Gastroesophageal sphincter (tissue), 4 donors: ENCODE measurements around the gene TOP2B. TPM values are rescaled to one million over a fixed set of nuclear protein-coding genes. Genes with fewer than 3 reads are reported as not detected.

Source experiments
- ATAC-seq: fragments of 150-250 bp; one replicate; pipeline ENCODE4 v1.9.1; 2016; ENCODE audit warnings: mild to moderate bottlenecking, moderate library complexity
- H3K27ac ChIP-seq, 4 donors: fragments of 200-600 bp; sonication (generic) in 3 of 4; 1 replicate in 3 of 4; 2 replicates in 1 of 4; pipeline ENCODE4 v1.5.1; 2016 to 2019
- H3K27me3 ChIP-seq: fragments of 200-600 bp; sonication (generic); one replicate; pipeline ENCODE4 v1.5.1; 2019
- H3K36me3 ChIP-seq, 2 donors: fragments of 200-600 bp; sonication (generic); one replicate each; pipeline ENCODE4 v1.5.1; 2019; ENCODE audit warnings: control low read depth in 1 of 2
- H3K4me1 ChIP-seq, 3 donors: fragments of 200-600 bp; sonication (generic); 1 replicate in 2 of 3; 2 replicates in 1 of 3; pipeline ENCODE4 v1.5.1; 2016 to 2019; ENCODE audit warnings: control low read depth in 2 of 3
- H3K4me3 ChIP-seq, 2 donors: fragments of 200-600 bp; sonication (generic); one replicate each; pipeline ENCODE4 v1.5.1; 2019; ENCODE audit warnings: mild to moderate bottlenecking in 1 of 2, moderate library complexity in 1 of 2
- H3K9me3 ChIP-seq, 3 donors: fragments of 200-600 bp; sonication (generic); one replicate each; pipeline ENCODE4 v1.5.1; 2017 to 2019; ENCODE audit warnings: control low read depth in 2 of 3
- CTCF ChIP-seq, 4 experiments: fragments of 200-600 bp in 2 of 4; fragments of 450-650 bp in 2 of 4; sonication (generic) in 1 of 4; IDR thresholded peaks; one replicate each; pipeline ENCODE4 v1.5.1; 2017 to 2019; ENCODE audit warnings: antibody characterized with exemption in 4 of 4, mild to moderate bottlenecking in 2 of 4, moderate library complexity in 2 of 4
- EP300 ChIP-seq: sonication (generic); formaldehyde crosslinking; IDR thresholded peaks from one replicate; pipeline ENCODE4 v1.6.1; 2017; ENCODE audit warnings: antibody characterized with exemption, mild to moderate bottlenecking
- POLR2A ChIP-seq, 2 donors: fragments of 450-650 bp; IDR thresholded peaks; one replicate each; pipeline ENCODE4 v1.6.1; 2017; ENCODE audit warnings: antibody characterized with exemption in 2 of 2, mild to moderate bottlenecking in 2 of 2, moderate library complexity in 1 of 2
- POLR2AphosphoS5 ChIP-seq: sonication (generic); formaldehyde crosslinking; IDR thresholded peaks from one replicate; pipeline ENCODE4 v1.6.1; 2017; ENCODE audit warnings: antibody characterized with exemption
- WGBS, 2 donors: methylation state at CpG; one replicate each; pipeline ENCODE4 v1.1.5; 2018; ENCODE audit warnings: low coverage in 1 of 2; 5-methylcytosine and 5-hydroxymethylcytosine counted together
- total RNA-seq, 4 donors: library from RNA; depleted of rRNA; stranded (reverse); fragments of >200 nt; gene quantifications; one replicate each; pipeline ENCODE4 v1.1.0, GENCODE V29; 2016

TOP2B gene
- total RNA-seq, 4 donors from 2014 or later = 109 to 149 (median 127) TPM

GRCh38 chr3:25610779-25611178 is 53.9 kb downstream of the TOP2B start:
- Histone ChIP-seq H3K9me3 (no peaks in the 10 kb centered on the region), H3K36me3 (peaks cover 11 to 93% of the 10 kb centered on the region in 2 donors)
- TF ChIP-seq POLR2AphosphoS5 (no peak), POLR2A (IDR thresholded peaks at IDR 0.05) (no peak), EP300 (no peak), CTCF (IDR thresholded peaks at IDR 0.05) (no peak)

GRCh38 chr3:25610167-25610566 is 54.5 kb downstream of the TOP2B start:
- Histone ChIP-seq H3K4me3 (no peak overlapping the region), H3K36me3 (peaks cover 11 to 91% of the 10 kb centered on the region in 2 donors), H3K27ac (no peak overlapping the region), H3K27me3 (no peaks in the 10 kb centered on the region), H3K9me3 (no peaks in the 10 kb centered on the region), H3K4me1 (no peaks in the 10 kb centered on the region)
- WGBS, 2 donors = 88% methylated on average over 1 of the region's 1 CpG; no CpG with 5 or more reads in 1 of the 2 donors
- no peak for ATAC-seq
- no peak for TF ChIP-seq POLR2A (IDR thresholded peaks at IDR 0.05)
- TF ChIP-seq POLR2AphosphoS5 = no peak
- no peak for TF ChIP-seq EP300
- no peak for TF ChIP-seq CTCF (IDR thresholded peaks at IDR 0.05)

More at GRCh38 chr3:25610779-25611178, 53.9 kb downstream of the TOP2B start:
- no peak overlapping the region for H3K27ac ChIP-seq
- no peaks in the 10 kb centered on the region for H3K4me1 ChIP-seq
- no peak overlapping the region for H3K4me3 ChIP-seq
- H3K27me3 ChIP-seq = no peaks in the 10 kb centered on the region
- ATAC-seq = no peak

- H3K27ac ChIP-seq = peak overlapping the region in 1 of 4 donors; percentile 28
- H3K36me3 ChIP-seq = peaks cover 4 to 64% of the 10 kb centered on the region in 2 donors
- no peak overlapping the region for H3K4me3 ChIP-seq
- peak; percentile 71 for ATAC-seq
- no peaks in the 10 kb centered on the region for H3K9me3 ChIP-seq
- TF ChIP-seq CTCF (IDR thresholded peaks at IDR 0.05) (no peak), POLR2A (IDR thresholded peaks at IDR 0.05) (no peak), EP300 (no peak), POLR2AphosphoS5 (no peak)
- 58 to 74% methylated on average over 5 of the region's 5 CpGs for WGBS, 2 donors
- H3K4me1 ChIP-seq = peaks cover 0 to 13% (median 0%) of the 10 kb centered on the region in 3 donors
- H3K27me3 ChIP-seq = no peaks in the 10 kb centered on the region
Observed at GRCh38 chr3:25604107-25604805, 60.5 kb downstream of the TOP2B start.

- H3K27ac ChIP-seq = peak overlapping the region in 2 of 4 donors; percentile 28
Observed at GRCh38 chr3:25603703-25604102, 61.0 kb downstream of the TOP2B start.

GRCh38 chr3:25597535-25598101 is 67.1 kb downstream of the TOP2B start:
- H3K4me1 ChIP-seq = peaks cover 12 to 65% (median 12%) of the 10 kb centered on the region in 3 donors
- no peaks in the 10 kb centered on the region for H3K9me3 ChIP-seq
- H3K27me3 ChIP-seq = no peaks in the 10 kb centered on the region
- H3K36me3 ChIP-seq = peaks cover 4 to 59% of the 10 kb centered on the region in 2 donors
- peak overlapping the region in 2 of 4 donors; percentile 47 to 75 for H3K27ac ChIP-seq
- TF ChIP-seq POLR2AphosphoS5 (no peak), EP300 (no peak), CTCF (IDR thresholded peaks at IDR 0.05) (no peak), POLR2A (IDR thresholded peaks at IDR 0.05) (no peak)
- 33 to 36% methylated on average over 1 of the region's 1 CpG for WGBS, 2 donors
- H3K4me3 ChIP-seq = no peak overlapping the region
- no peak for ATAC-seq

More at GRCh38 chr3:25603703-25604102, 61.0 kb downstream of the TOP2B start:
- Histone ChIP-seq H3K36me3 (peaks cover 4 to 64% of the 10 kb centered on the region in 2 donors), H3K27me3 (no peaks in the 10 kb centered on the region), H3K9me3 (no peaks in the 10 kb centered on the region), H3K4me3 (no peak overlapping the region), H3K4me1 (peaks cover 0 to 19% (median 0%) of the 10 kb centered on the region in 3 donors)
- ATAC-seq = peak; percentile 82
- TF ChIP-seq EP300 (no peak), POLR2AphosphoS5 (peak; percentile 10)
- WGBS, 2 donors = 33 to 88% methylated on average over 1 of the region's 1 CpG
